ENCODE results near the gene PRSS57. TPM values are rescaled to one million over a fixed set of nuclear protein-coding genes. Genes with fewer than 3 reads are reported as not detected.

The PRSS57 gene
- total RNA-seq, 5 donors from 2014 or later (not counting 1 experiment from before 2014, with no cell fraction given): 0.86 to 2.5 (median 1.7) TPM; not detected in 1

DNA sequence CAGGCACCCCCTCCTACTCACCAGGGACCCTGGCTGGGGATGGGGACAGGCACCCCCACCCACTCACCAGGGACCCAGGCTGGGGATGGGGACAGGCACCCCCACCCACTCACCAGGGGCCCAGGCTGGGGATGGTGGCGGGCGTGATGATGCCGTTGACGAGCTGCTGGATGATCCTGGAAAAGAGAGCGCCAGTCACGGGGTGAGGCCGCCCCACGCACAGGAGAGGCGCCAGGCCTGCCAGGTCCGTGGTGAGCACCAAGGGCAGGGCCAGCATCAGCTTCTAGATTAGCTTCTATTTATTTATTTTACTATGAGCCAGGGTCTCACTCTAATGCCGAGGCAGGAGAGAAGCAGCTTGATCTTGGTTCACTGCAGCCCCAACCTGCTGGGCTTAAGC is 45.1 kb downstream of the PRSS57 start:
- H3K4me1 Mint-ChIP-seq: peaks cover 7 to 17% (median 9%) of the 10 kb centered on the region in 3 donors
- POLR2A ChIA-PET: interaction anchor here in 1 of 2 donors (0.7 kb wide), 1 partner anchor 1005 kb away, joined by 7 read pairs; no protein-coding TSS in a partner anchor
- no peak overlapping the region for H3K27ac Mint-ChIP-seq
- Histone ChIP-seq H3K27me3 (replicated peaks in 1 of 2; ENCODE audit: control insufficient read depth in 2 of 2, extremely low read depth in 1 of 2, insufficient read depth in 2 of 2, low read length in 1 of 2) (no peaks in the 10 kb centered on the region), H3K4me1 (ENCODE audit: control insufficient read depth in 1 of 2, extremely low read depth in 1 of 2, insufficient read depth in 2 of 2, low read length in 2 of 2) (peaks cover 0 to 29% of the 10 kb centered on the region in 2 experiments), H3K36me3 (ENCODE audit: control insufficient read depth in 2 of 2, extremely low read depth in 1 of 2, insufficient read depth in 1 of 2, low read length in 1 of 2) (peaks cover 50 to 74% of the 10 kb centered on the region in 2 donors), H3K27ac (ENCODE audit: low read length) (no peak overlapping the region), H3K9me3 (no peaks in the 10 kb centered on the region), H3K4me3 (ENCODE audit: control insufficient read depth in 1 of 2, extremely low read depth in 1 of 2, low read length in 1 of 2) (no peak overlapping the region)
- DNase-seq (no peak), ATAC-seq (replicated peaks in 1 of 4) (no peak)
- peaks cover 11% of the 10 kb centered on the region for H3K36me3 Mint-ChIP-seq
- no peaks in the 10 kb centered on the region for H3K27me3 Mint-ChIP-seq
- no peaks in the 10 kb centered on the region for H3K9me3 Mint-ChIP-seq
- 83% methylated on average over 6 of the region's 11 CpGs for WGBS (ENCODE audit: insufficient coverage)
- CTCF ChIA-PET: interaction anchor here in 1 of 2 donors (0.6 kb wide), 1 partner anchor 9 kb away, joined by 3 read pairs; no protein-coding TSS in a partner anchor
- H3K4me3 Mint-ChIP-seq: no peak overlapping the region

DNA sequence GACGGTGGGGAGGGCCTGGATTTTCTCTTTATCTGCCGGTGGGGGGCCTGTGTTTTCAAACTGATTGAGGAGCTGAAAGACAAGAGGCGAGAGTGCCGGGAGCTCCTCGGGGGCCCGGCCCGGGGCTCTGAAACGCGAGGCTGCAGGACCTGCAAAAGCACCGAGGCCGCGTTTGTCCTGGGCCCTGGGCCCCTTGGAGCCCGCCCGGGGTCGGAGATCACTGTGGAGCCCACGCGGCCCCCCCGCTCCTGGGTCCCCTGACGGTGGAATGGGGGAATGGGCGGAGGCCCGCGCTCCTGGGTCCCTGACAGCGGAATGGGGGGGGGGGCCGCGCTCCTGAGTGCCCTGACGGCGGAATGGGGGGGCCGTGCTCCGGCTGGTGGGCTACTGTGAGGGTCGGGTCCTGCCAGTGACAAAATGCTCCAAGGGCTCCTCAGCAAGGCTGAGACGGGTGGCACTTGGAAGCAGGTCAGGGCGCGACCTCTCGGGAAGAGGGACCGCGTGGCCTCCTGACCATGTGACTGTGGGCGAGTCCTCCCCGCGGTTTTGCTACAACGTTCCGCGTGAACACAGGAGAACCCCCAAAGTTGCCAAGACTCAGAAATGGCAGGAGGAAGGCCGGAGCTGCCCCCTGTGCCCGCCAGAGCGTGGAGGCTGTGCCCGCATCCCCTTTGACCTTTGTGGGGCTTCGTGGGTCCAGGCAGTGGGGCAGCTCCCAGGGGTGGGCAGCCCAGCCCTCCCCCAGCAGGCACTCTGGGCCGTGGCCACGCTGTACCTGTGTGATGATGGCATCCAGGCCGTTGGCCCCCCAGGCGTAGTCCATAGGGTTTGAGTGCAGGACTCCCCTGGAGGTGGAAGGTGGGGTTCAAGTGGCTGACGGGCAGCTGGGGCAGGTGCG is 46.1 kb downstream of the PRSS57 start:
- Mint-ChIP-seq H3K9me3 (no peaks in the 10 kb centered on the region), H3K4me1 (peaks cover 0 to 11% (median 4%) of the 10 kb centered on the region in 3 donors), H3K27ac (no peak overlapping the region), H3K4me3 (no peak overlapping the region), H3K27me3 (no peaks in the 10 kb centered on the region), H3K36me3 (peaks cover 6% of the 10 kb centered on the region)
- DNase-seq: no peak
- Histone ChIP-seq H3K36me3 (ENCODE audit: control insufficient read depth in 2 of 2, extremely low read depth in 1 of 2, insufficient read depth in 1 of 2, low read length in 1 of 2) (peaks cover 58 to 75% of the 10 kb centered on the region in 2 donors), H3K9me3 (no peaks in the 10 kb centered on the region), H3K27me3 (replicated peaks in 1 of 2; ENCODE audit: control insufficient read depth in 2 of 2, extremely low read depth in 1 of 2, insufficient read depth in 2 of 2, low read length in 1 of 2) (no peaks in the 10 kb centered on the region), H3K4me1 (ENCODE audit: control insufficient read depth in 1 of 2, extremely low read depth in 1 of 2, insufficient read depth in 2 of 2, low read length in 2 of 2) (peaks cover 0 to 22% of the 10 kb centered on the region in 2 experiments), H3K27ac (ENCODE audit: low read length) (no peak overlapping the region), H3K4me3 (ENCODE audit: control insufficient read depth in 1 of 2, extremely low read depth in 1 of 2, low read length in 1 of 2) (no peak overlapping the region)
- ChIA-PET CTCF (no interaction called here), POLR2A (no interaction called here)
- ATAC-seq (replicated peaks in 1 of 4): no peak
- 94% methylated on average over 34 of the region's 53 CpGs for WGBS (ENCODE audit: insufficient coverage)

DNA sequence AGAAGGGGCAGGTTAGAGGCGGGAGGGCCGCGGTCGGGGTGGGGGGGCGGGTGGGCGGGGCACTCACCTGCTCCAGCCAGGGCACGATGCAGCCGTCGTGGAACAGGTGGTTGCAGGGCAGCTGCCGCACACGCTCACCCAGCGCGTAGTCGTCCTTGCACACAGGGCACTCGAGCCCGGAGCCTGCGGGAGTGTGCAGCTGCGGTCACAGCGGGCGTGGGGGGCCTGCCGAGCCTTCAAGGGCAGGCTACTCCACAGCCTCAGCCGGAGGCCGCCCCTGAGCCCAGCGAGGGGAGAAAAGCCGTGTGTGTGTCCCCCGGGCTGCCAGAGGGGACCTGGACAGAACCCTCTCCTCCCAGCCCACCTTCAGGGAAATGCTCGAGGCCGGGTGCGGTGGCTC is 46.9 kb downstream of the PRSS57 start:
- Mint-ChIP-seq H3K36me3 (peaks cover 6% of the 10 kb centered on the region), H3K4me1 (peaks cover 0 to 4% (median 0%) of the 10 kb centered on the region in 3 donors), H3K27ac (no peak overlapping the region), H3K9me3 (no peaks in the 10 kb centered on the region), H3K27me3 (no peaks in the 10 kb centered on the region), H3K4me3 (no peak overlapping the region)
- DNase-seq (no peak), ATAC-seq (replicated peaks in 1 of 4) (no peak)
- Histone ChIP-seq H3K36me3 (ENCODE audit: control insufficient read depth in 2 of 2, extremely low read depth in 1 of 2, insufficient read depth in 1 of 2, low read length in 1 of 2) (peaks cover 49 to 67% of the 10 kb centered on the region in 2 donors), H3K4me1 (ENCODE audit: control insufficient read depth in 1 of 2, extremely low read depth in 1 of 2, insufficient read depth in 2 of 2, low read length in 2 of 2) (peaks cover 0 to 13% of the 10 kb centered on the region in 2 experiments), H3K9me3 (no peaks in the 10 kb centered on the region), H3K4me3 (ENCODE audit: control insufficient read depth in 1 of 2, extremely low read depth in 1 of 2, low read length in 1 of 2) (no peak overlapping the region), H3K27me3 (replicated peaks in 1 of 2; ENCODE audit: control insufficient read depth in 2 of 2, extremely low read depth in 1 of 2, insufficient read depth in 2 of 2, low read length in 1 of 2) (no peaks in the 10 kb centered on the region), H3K27ac (ENCODE audit: low read length) (no peak overlapping the region)
- CTCF ChIA-PET: no interaction called here
- WGBS (ENCODE audit: insufficient coverage): 91% methylated on average over 18 of the region's 29 CpGs
- POLR2A ChIA-PET: no interaction called here

DNA sequence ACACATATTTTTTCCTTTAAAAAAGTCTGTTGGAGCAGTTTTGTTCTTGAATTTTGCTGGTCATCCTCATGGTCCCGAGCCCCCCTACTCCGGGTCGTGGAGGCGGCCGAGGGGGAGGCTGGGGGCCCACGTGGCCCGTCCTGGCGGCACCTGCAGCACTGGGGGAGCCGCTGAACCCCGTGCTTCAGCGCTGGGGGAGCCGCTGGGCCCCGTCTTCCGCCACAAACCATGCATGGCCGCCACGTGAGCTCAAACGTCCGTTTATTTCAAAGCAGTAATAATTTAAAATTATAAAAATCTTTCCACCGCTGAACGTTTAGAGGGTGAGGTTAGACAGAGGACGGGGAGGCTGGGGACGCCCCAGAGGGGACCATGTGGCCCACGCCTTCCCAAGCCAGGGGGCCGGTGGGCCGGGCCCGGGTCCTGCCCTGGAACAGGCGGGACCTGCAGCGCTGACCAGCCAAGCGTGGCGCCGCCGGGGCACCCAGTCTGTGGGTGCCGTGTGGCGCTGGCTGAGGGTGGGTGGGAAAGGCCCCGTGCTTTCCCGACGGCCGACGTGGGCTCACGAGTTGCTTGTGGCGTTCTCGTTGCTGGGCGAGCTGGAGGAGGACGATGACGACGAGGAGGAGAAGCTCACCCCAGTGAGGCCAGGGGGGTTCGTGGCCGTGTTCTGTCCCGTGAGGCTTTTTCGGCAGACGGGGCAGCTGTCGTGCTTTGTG is 47.5 kb downstream of the PRSS57 start:
- no peaks in the 10 kb centered on the region for H3K9me3 Mint-ChIP-seq
- Histone ChIP-seq H3K4me3 (ENCODE audit: control insufficient read depth in 1 of 2, extremely low read depth in 1 of 2, low read length in 1 of 2) (no peak overlapping the region), H3K27ac (ENCODE audit: low read length) (no peak overlapping the region), H3K27me3 (replicated peaks in 1 of 2; ENCODE audit: control insufficient read depth in 2 of 2, extremely low read depth in 1 of 2, insufficient read depth in 2 of 2, low read length in 1 of 2) (no peaks in the 10 kb centered on the region), H3K36me3 (ENCODE audit: control insufficient read depth in 2 of 2, extremely low read depth in 1 of 2, insufficient read depth in 1 of 2, low read length in 1 of 2) (peaks cover 44 to 61% of the 10 kb centered on the region in 2 donors), H3K9me3 (no peaks in the 10 kb centered on the region), H3K4me1 (ENCODE audit: control insufficient read depth in 1 of 2, extremely low read depth in 1 of 2, insufficient read depth in 2 of 2, low read length in 2 of 2) (peaks cover 0 to 8% of the 10 kb centered on the region in 2 experiments)
- DNase-seq (no peak), ATAC-seq (replicated peaks in 1 of 4) (no peak)
- H3K4me3 Mint-ChIP-seq: no peak overlapping the region
- WGBS (ENCODE audit: insufficient coverage): 93% methylated on average over 32 of the region's 52 CpGs
- H3K36me3 Mint-ChIP-seq: peaks cover 6% of the 10 kb centered on the region
- POLR2A ChIA-PET: no interaction called here
- no peaks in the 10 kb centered on the region for H3K27me3 Mint-ChIP-seq
- peaks cover 0 to 2% (median 0%) of the 10 kb centered on the region in 3 donors for H3K4me1 Mint-ChIP-seq
- CTCF ChIA-PET: no interaction called here
- no peak overlapping the region for H3K27ac Mint-ChIP-seq

DNA sequence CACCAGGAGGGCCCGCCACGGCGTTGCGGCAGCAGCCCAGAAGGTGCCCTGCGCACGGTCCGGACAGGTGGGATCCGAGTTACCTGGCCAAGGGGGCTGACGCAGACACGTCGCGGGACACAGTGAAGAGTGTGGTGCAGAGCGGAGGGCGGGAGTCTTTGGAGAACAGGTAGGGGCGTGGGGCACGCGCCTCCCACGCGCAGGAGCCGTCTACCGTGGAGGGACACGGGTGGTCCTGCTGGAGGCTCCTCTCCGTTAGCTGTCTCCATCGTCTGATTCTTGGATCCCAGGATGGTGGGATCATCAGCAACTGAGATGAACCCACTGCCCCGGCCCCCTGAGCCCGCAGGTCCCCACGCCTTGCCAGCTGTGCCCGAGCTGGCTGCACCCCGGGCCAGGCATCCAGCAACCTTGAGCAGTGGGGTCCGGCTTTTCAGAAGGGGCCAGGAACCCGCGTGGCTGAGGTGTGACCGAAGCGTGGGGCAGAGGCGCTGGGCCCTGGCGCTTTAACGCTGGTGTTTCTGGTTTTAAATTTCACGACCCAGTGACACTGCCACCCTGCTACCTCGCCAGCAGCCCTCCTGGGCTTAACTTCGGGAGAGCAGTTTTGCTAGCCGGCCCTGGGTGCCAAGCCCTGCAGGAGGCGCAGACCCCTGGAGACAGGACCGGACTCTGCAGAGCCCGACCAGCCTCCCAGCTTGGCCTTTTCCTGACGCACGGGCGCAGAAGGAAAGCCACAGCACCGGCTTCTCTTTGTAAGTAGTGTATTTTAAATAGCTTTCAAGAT is 48.3 kb downstream of the PRSS57 start:
- Histone ChIP-seq H3K9me3 (no peaks in the 10 kb centered on the region), H3K36me3 (ENCODE audit: control insufficient read depth in 2 of 2, extremely low read depth in 1 of 2, insufficient read depth in 1 of 2, low read length in 1 of 2) (peaks cover 43 to 54% of the 10 kb centered on the region in 2 donors), H3K4me3 (ENCODE audit: control insufficient read depth in 1 of 2, extremely low read depth in 1 of 2, low read length in 1 of 2) (no peak overlapping the region), H3K27ac (ENCODE audit: low read length) (no peak overlapping the region), H3K4me1 (ENCODE audit: control insufficient read depth in 1 of 2, extremely low read depth in 1 of 2, insufficient read depth in 2 of 2, low read length in 2 of 2) (peaks cover 0 to under 1% of the 10 kb centered on the region in 2 experiments), H3K27me3 (replicated peaks in 1 of 2; ENCODE audit: control insufficient read depth in 2 of 2, extremely low read depth in 1 of 2, insufficient read depth in 2 of 2, low read length in 1 of 2) (no peaks in the 10 kb centered on the region)
- no peak overlapping the region for H3K27ac Mint-ChIP-seq
- no peaks in the 10 kb centered on the region for H3K4me1 Mint-ChIP-seq
- CTCF ChIA-PET: no interaction called here
- H3K36me3 Mint-ChIP-seq: peaks cover 6% of the 10 kb centered on the region
- DNase-seq (no peak), ATAC-seq (replicated peaks in 1 of 4) (no peak)
- no peaks in the 10 kb centered on the region for H3K27me3 Mint-ChIP-seq
- POLR2A ChIA-PET: no interaction called here
- H3K4me3 Mint-ChIP-seq: no peak overlapping the region
- no peaks in the 10 kb centered on the region for H3K9me3 Mint-ChIP-seq
- WGBS (ENCODE audit: insufficient coverage): 93% methylated on average over 35 of the region's 48 CpGs

Data from T-cell (primary cell).